GM12875 (cell line): Measurements from ENCODE around the gene EXO5.
"Not testable (repeated sequence)": the region's sequence is repeated elsewhere in the genome, so short reads cannot be mapped to it uniquely, and the experiment has no call there.

Source experiments
- H3K4me3 ChIP-seq: one replicate; pipeline ENCODE4 v1.5.1; 2011; ENCODE audit warnings: low read depth, low read length, control low read depth
- TF ChIP-seq, protein P1 (sequence below): IDR thresholded peaks from 2 replicates; pipeline ENCODE4 v1.5.1; 2011; ENCODE audit warnings: low read depth, mild to moderate bottlenecking, control low read depth, inconsistent platforms, low read length, moderate library complexity, borderline replicate concordance; ENCODE audit not compliant: insufficient read depth

Gene EXO5

DNA sequence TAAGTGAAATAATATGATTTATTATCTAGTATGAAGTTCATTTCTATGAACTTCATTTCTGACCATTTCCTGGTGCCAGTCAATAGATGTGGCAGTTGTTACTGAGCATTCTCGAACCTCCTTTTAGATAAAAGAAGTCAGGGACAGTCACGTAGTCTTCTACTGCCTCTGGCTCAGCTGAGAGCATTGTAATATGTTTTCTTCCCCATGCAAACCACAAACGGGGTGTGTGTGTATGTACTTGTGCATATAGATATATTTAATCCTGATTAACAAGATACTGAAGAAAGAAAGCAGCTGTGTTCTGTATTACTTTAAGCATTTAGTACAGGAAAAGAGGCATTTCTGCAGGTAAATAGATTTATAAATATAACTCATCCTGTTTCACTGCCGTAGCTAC, 44.5 kb downstream of the EXO5 start:
- no peak overlapping the region for H3K4me3 ChIP-seq
- TF ChIP-seq, protein P1, sequence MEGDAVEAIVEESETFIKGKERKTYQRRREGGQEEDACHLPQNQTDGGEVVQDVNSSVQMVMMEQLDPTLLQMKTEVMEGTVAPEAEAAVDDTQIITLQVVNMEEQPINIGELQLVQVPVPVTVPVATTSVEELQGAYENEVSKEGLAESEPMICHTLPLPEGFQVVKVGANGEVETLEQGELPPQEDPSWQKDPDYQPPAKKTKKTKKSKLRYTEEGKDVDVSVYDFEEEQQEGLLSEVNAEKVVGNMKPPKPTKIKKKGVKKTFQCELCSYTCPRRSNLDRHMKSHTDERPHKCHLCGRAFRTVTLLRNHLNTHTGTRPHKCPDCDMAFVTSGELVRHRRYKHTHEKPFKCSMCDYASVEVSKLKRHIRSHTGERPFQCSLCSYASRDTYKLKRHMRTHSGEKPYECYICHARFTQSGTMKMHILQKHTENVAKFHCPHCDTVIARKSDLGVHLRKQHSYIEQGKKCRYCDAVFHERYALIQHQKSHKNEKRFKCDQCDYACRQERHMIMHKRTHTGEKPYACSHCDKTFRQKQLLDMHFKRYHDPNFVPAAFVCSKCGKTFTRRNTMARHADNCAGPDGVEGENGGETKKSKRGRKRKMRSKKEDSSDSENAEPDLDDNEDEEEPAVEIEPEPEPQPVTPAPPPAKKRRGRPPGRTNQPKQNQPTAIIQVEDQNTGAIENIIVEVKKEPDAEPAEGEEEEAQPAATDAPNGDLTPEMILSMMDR, result no peak

DNA sequence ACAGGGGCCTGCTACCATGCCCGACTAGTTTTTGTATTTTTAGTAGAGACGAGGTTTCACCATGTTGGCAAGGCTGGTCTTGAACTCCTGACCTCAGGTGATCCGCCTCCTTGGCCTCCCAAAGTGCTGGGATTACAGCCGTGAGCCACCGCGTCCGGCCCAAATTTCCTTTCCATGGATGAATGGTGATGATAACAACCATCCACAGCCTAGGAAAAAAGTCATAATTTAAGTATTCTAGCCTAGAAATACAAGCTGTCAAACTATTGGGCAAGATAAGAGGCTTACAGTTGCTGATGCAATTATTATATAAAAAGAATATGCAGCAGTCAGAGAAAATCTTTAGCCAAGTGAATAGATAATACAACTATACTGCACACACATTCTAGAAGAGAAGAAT, 46.2 kb downstream of the EXO5 start:
- H3K4me3 ChIP-seq, result not testable (repeated sequence)

DNA sequence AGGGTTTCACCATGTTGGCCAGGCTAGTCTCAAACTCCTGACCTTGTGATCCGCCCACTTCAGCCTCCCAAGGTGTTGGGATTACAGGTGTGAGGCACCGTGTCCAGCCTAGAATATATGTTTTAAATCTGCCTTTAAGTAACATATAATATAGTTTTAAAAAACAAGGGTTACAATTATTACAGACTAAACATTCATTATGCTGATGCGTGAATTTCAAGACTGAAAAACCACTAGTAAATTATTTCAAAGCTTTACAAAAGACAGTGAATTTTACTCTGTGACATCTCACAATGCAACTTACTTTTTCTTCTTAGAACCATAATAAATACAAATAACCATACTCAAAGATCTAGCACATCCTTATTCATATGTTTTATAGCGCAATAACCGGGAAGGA, 47.6 kb downstream of the EXO5 start:
- H3K4me3 ChIP-seq, result no peak overlapping the region
- TF ChIP-seq, protein P1, result no peak

DNA sequence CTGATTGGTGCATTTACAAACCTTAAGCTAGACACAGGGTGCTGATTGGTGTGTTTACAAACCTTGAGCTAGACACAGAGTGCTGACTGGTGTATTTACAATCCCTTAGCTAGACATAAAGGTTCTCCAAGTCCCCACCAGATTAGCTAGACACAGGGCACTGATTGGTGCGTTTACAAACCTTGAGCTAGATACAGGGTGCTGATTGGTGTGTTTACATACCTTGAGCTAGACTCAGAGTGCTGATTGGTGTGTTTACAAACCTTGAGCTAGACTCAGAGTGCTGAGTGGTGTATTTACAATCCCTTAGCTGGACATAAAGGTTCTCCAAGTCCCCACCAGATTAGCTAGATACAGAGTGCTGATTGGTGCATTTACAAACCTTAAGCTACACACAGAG, 49.7 kb downstream of the EXO5 start:
- H3K4me3 ChIP-seq, result not testable (repeated sequence)

DNA sequence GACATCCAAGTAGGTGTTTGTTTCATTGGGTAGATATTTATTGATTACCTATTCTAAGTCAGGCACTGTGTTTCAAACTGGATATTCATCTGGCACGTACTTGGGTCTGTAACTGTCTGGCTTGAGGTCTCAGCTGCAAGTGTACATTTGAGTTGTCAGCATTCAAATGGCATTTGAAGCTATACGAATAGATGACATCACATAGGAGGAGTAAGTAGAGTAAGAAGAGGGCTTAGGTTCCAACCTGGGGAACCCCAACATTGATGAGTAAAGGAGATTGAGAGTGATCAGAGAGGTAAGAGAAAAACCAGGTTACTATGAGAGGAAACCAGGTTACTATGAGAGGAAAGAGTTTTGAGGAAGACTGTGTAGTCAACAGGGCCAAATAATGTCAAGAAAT, 53.6 kb downstream of the EXO5 start:
- TF ChIP-seq, protein P1, result no peak
- H3K4me3 ChIP-seq, result no peak overlapping the region

GRCh38 chr1:40563266-40563665, 54.7 kb downstream of the EXO5 start:
- H3K4me3 ChIP-seq, result no peak overlapping the region
- TF ChIP-seq, protein P1, result no peak

DNA sequence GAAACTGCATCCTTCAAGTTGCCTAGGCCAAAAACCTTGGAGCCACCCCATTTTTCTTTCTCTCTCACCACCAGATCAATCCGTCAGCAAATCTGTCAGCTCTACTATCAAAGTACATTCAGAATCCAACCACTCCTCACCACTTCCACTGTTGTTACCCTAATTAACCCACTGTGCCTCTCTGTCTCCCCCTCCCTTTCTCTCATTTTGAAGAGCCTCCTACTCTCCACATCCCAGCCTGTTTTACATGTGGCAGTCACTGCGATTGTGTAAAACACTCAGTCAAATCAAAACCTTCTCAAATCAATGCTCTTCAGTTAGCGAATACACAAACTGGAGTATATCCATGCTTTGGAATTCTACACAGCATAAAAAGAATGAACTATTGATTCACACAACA, 55.9 kb downstream of the EXO5 start:
- no peak overlapping the region for H3K4me3 ChIP-seq
- TF ChIP-seq, protein P1, result no peak

GRCh38 chr1:40564913-40565312, 56.3 kb downstream of the EXO5 start:
- TF ChIP-seq, protein P1, result no peak

More at GRCh38 chr1:40564913-40565312, 56.3 kb downstream of the EXO5 start:
- H3K4me3 ChIP-seq, result no peak overlapping the region
